ENCODE results near the gene FKBP6.
"Not testable (repeated sequence)": the region's sequence is repeated elsewhere in the genome, so short reads cannot be mapped to it uniquely, and the experiment has no call there.

Gene FKBP6

GRCh38 chr7:73327922-73328321 lies at the start of gene FKBP6, which contains the start of gene TRIM50:
Gene FKBP6, plus strand, starts transcription at chr7:73328161. Its CDS starts 268 bp downstream, at chr7:73328429.
Gene TRIM50, minus strand, starts transcription at chr7:73328082. Its CDS starts 3,295 bp downstream, at chr7:73324787.
- DNase-seq (ENCODE audit: low read depth in 2 of 2, low spot score in 1 of 2) = not testable (repeated sequence)

- not testable (repeated sequence) for DNase-seq (ENCODE audit: low read depth in 2 of 2, low spot score in 1 of 2)
Measured at GRCh38 chr7:73297235-73297634, 30.7 kb upstream of the FKBP6 start.

- not testable (repeated sequence) for DNase-seq (ENCODE audit: low read depth in 2 of 2, low spot score in 1 of 2)
Measured at GRCh38 chr7:73297706-73298105, 30.3 kb upstream of the FKBP6 start.

- DNase-seq (ENCODE audit: low read depth in 2 of 2, low spot score in 1 of 2) = not testable (repeated sequence)
Measured at GRCh38 chr7:73299812-73300211, 28.1 kb upstream of the FKBP6 start.

GRCh38 chr7:73301108-73301507 lies 26.9 kb upstream of the FKBP6 start:
- not testable (repeated sequence) for DNase-seq (ENCODE audit: low read depth in 2 of 2, low spot score in 1 of 2)

- DNase-seq (ENCODE audit: low read depth in 2 of 2, low spot score in 1 of 2) = not testable (repeated sequence)
Measured at GRCh38 chr7:73302846-73303245, 25.1 kb upstream of the FKBP6 start.

- no peak for DNase-seq (ENCODE audit: low read depth in 2 of 2, low spot score in 1 of 2)
Measured at GRCh38 chr7:73303546-73303945, 24.4 kb upstream of the FKBP6 start.

- DNase-seq (ENCODE audit: low read depth in 2 of 2, low spot score in 1 of 2) = no peak
Measured at GRCh38 chr7:73304071-73304470, 23.9 kb upstream of the FKBP6 start.

- not testable (repeated sequence) for DNase-seq (ENCODE audit: low read depth in 2 of 2, low spot score in 1 of 2)
Measured at GRCh38 chr7:73304612-73305387, 23.2 kb upstream of the FKBP6 start.

- DNase-seq (ENCODE audit: low read depth in 2 of 2, low spot score in 1 of 2) = no peak
Measured at GRCh38 chr7:73307436-73307835, 20.5 kb upstream of the FKBP6 start.

- DNase-seq (ENCODE audit: low read depth in 2 of 2, low spot score in 1 of 2) = no peak
Measured at GRCh38 chr7:73308074-73308664, 19.8 kb upstream of the FKBP6 start.

- peak; percentile 56 to 73 for DNase-seq (ENCODE audit: low read depth in 2 of 2, low spot score in 1 of 2)
Measured at GRCh38 chr7:73308665-73309214, 19.2 kb upstream of the FKBP6 start, which contains the start of gene NSUN5. Gene NSUN5, minus strand, starts transcription at chr7:73308826. Its CDS starts 36 bp downstream, at chr7:73308790.

- DNase-seq (ENCODE audit: low read depth in 2 of 2, low spot score in 1 of 2) = not testable (repeated sequence)
Measured at GRCh38 chr7:73311421-73311820, 16.5 kb upstream of the FKBP6 start.

- DNase-seq (ENCODE audit: low read depth in 2 of 2, low spot score in 1 of 2) = no peak
Measured at GRCh38 chr7:73312831-73313520, 15.0 kb upstream of the FKBP6 start.

- no peak for DNase-seq (ENCODE audit: low read depth in 2 of 2, low spot score in 1 of 2)
Measured at GRCh38 chr7:73313521-73313906, 14.4 kb upstream of the FKBP6 start.

GRCh38 chr7:73314271-73314670 lies 13.7 kb upstream of the FKBP6 start:
- DNase-seq (ENCODE audit: low read depth in 2 of 2, low spot score in 1 of 2) = no peak

- no peak for DNase-seq (ENCODE audit: low read depth in 2 of 2, low spot score in 1 of 2)
Measured at GRCh38 chr7:73316521-73316920, 11.4 kb upstream of the FKBP6 start.

GRCh38 chr7:73318656-73319204 lies 9.2 kb upstream of the FKBP6 start:
- not testable (repeated sequence) for DNase-seq (ENCODE audit: low read depth in 2 of 2, low spot score in 1 of 2)

GRCh38 chr7:73319541-73319940 lies 8.4 kb upstream of the FKBP6 start:
- not testable (repeated sequence) for DNase-seq (ENCODE audit: low read depth in 2 of 2, low spot score in 1 of 2)

- not testable (repeated sequence) for DNase-seq (ENCODE audit: low read depth in 2 of 2, low spot score in 1 of 2)
Measured at GRCh38 chr7:73320009-73320408, 8.0 kb upstream of the FKBP6 start.

- not testable (repeated sequence) for DNase-seq (ENCODE audit: low read depth in 2 of 2, low spot score in 1 of 2)
Measured at GRCh38 chr7:73323434-73324080, 4.4 kb upstream of the FKBP6 start.

Measured in stimulated activated CD8-positive, alpha-beta memory T cell treated with anti-CD3 and anti-CD28 coated beads, Interleukin-4, amount 100 ng/mL, for 1 hour (primary cell).